H1 (cell line): Measurements from ENCODE around the gene UIMC1. TPM values are rescaled to one million over a fixed set of nuclear protein-coding genes. Genes with fewer than 3 reads are reported as not detected.

Experiments used
- CTCF ChIA-PET: fragments of 300-600 bp; sonication (Branson Sonifier 250); formaldehyde crosslinking; loops from one replicate; lab custom pipeline; 2021; ENCODE audit not compliant: partially characterized antibody; lab: Charles Lee
- POLR2A ChIA-PET: fragments of 300-600 bp; sonication (Branson Sonifier 250); formaldehyde crosslinking; loops from one replicate; lab custom pipeline; 2021; ENCODE audit warnings: inconsistent platforms; ENCODE audit not compliant: partially characterized antibody; lab: Charles Lee
- DNase-seq, 2 experiments: peaks; one replicate each; pipeline versions ENCODE4 v3.0.0 to v3.0.0-alpha.2; 2010 to 2022; ENCODE audit warnings: low spot score in 2 of 2, low read depth in 1 of 2, mixed read lengths in 1 of 2
- FAIRE-seq: peaks from 2 replicates; lab custom pipeline; 2011; peaks lifted over from hg19 to GRCh38; lab: Jason Lieb, UNC
- H2AFZ ChIP-seq: 2 replicates; pipeline ENCODE4 v1.8.1; 2012; ENCODE audit warnings: low read length, inconsistent platforms
- H2AK5ac ChIP-seq: 2 replicates; pipeline ENCODE4 v1.6.1; 2013; ENCODE audit warnings: low read depth, low read length
- H2BK120ac ChIP-seq: replicated peaks from 2 replicates; pipeline ENCODE3; 2013; ENCODE audit warnings: low read depth, low read length, inconsistent platforms
- H2BK12ac ChIP-seq: 2 replicates; pipeline ENCODE4 v1.6.1; 2013; ENCODE audit warnings: low read depth, low read length
- H2BK15ac ChIP-seq: 2 replicates; pipeline ENCODE4 v1.6.1; 2013; ENCODE audit warnings: low read length
- H2BK20ac ChIP-seq: 2 replicates; pipeline ENCODE4 v1.6.1; 2013; ENCODE audit warnings: low read length
- H2BK5ac ChIP-seq: 2 replicates; pipeline ENCODE4 v1.6.1; 2013; ENCODE audit warnings: low read depth, low read length
- H3K14ac ChIP-seq: 2 replicates; pipeline ENCODE4 v1.6.1; 2013; ENCODE audit warnings: inconsistent platforms; ENCODE audit not compliant: insufficient read length
- H3K18ac ChIP-seq: 2 replicates; pipeline ENCODE4 v1.6.1; 2013; ENCODE audit warnings: low read length; ENCODE audit errors: extremely low read depth
- H3K23ac ChIP-seq: 2 replicates; pipeline ENCODE4 v1.6.1; 2013; ENCODE audit warnings: inconsistent platforms; ENCODE audit not compliant: insufficient read length
- H3K23me2 ChIP-seq: 2 replicates; pipeline ENCODE4 v1.6.1; 2013; ENCODE audit warnings: low read depth, low read length
- H3K27ac ChIP-seq: 2 replicates; pipeline ENCODE4 v1.6.1; 2011; ENCODE audit warnings: low read depth, low read length, inconsistent platforms
- H3K27me3 ChIP-seq, 4 experiments: replicated peaks in 1 of 4; 1 replicate in 1 of 4; 2 replicates in 3 of 4; pipeline versions ENCODE4 v1.6.1 to v1.8.1; 2011 to 2013; ENCODE audit warnings: low read length in 3 of 4, mild to moderate bottlenecking in 3 of 4, inconsistent platforms in 2 of 4, mixed read lengths in 2 of 4, moderate library complexity in 1 of 4; ENCODE audit not compliant: control insufficient read depth in 3 of 4, insufficient read depth in 3 of 4; ENCODE audit errors: extremely low read depth in 1 of 4
- H3K36me3 ChIP-seq, 4 experiments: 2 replicates each; pipeline versions ENCODE4 v1.6.1 to v1.8.1; 2011 to 2013; ENCODE audit warnings: mild to moderate bottlenecking in 4 of 4, low read length in 3 of 4, moderate library complexity in 2 of 4, control low read depth in 1 of 4, inconsistent platforms in 1 of 4; ENCODE audit not compliant: insufficient read depth in 4 of 4, control insufficient read depth in 2 of 4
- H3K4ac ChIP-seq: replicated peaks from 2 replicates; pipeline ENCODE3; 2013; ENCODE audit warnings: low read length, low read depth, mixed read lengths, inconsistent platforms; ENCODE audit not compliant: insufficient read length
- H3K4me1 ChIP-seq, 4 experiments: replicated peaks in 1 of 4; 1 replicate in 1 of 4; 2 replicates in 3 of 4; pipeline versions ENCODE4 v1.6.1 to v1.8.1; 2011 to 2013; ENCODE audit warnings: low read length in 3 of 4, inconsistent platforms in 2 of 4, mixed read lengths in 1 of 4; ENCODE audit not compliant: insufficient read depth in 4 of 4, control insufficient read depth in 3 of 4
- H3K4me2 ChIP-seq, 2 experiments: 2 replicates each; pipeline versions ENCODE4 v1.6.1 to v1.8.1; 2011 to 2013; ENCODE audit warnings: low read depth in 2 of 2, low read length in 2 of 2, control low read depth in 1 of 2, inconsistent platforms in 1 of 2, mild to moderate bottlenecking in 1 of 2; ENCODE audit not compliant: insufficient read depth in 1 of 2
- H3K4me3 ChIP-seq, 4 experiments: fragments of 200-600, 300-600 bp in 1 of 4; sonication (generic), shearing (Covaris generic), sonication (Bioruptor Twin) in 1 of 4; 2 replicates each; pipeline versions ENCODE4 v1.5.1 to v1.8.1; 2011 to 2016; ENCODE audit warnings: low read length in 4 of 4, low read depth in 3 of 4, control low read depth in 2 of 4, inconsistent platforms in 2 of 4, mild to moderate bottlenecking in 2 of 4, mixed read lengths in 1 of 4, moderate library complexity in 1 of 4; ENCODE audit not compliant: insufficient read depth in 2 of 4; ENCODE audit errors: extremely low read depth in 1 of 4
- H3K56ac ChIP-seq: replicated peaks from 2 replicates; pipeline ENCODE3; 2013; ENCODE audit warnings: low read depth, mild to moderate bottlenecking, mixed read lengths, low read length, inconsistent platforms; ENCODE audit not compliant: insufficient read length
- H3K79me1 ChIP-seq: 2 replicates; pipeline ENCODE4 v1.6.1; 2013; ENCODE audit warnings: low read depth, low read length, control low read depth
- H3K79me2 ChIP-seq, 2 experiments: 2 replicates each; pipeline versions ENCODE4 v1.6.1 to v1.8.1; 2012 to 2013; ENCODE audit warnings: low read length in 2 of 2, mild to moderate bottlenecking in 2 of 2, inconsistent platforms in 1 of 2; ENCODE audit not compliant: insufficient read depth in 2 of 2, control insufficient read depth in 1 of 2
- H3K9ac ChIP-seq, 4 experiments: replicated peaks in 1 of 4; 1 replicate in 1 of 4; 2 replicates in 3 of 4; pipeline versions ENCODE4 v1.6.1 to v1.8.1; 2011 to 2013; ENCODE audit warnings: low read depth in 3 of 4, low read length in 3 of 4, control low read depth in 2 of 4, mild to moderate bottlenecking in 2 of 4, moderate library complexity in 2 of 4, inconsistent platforms in 1 of 4; ENCODE audit errors: extremely low read depth in 1 of 4
- H3K9me3 ChIP-seq, 2 experiments: 2 replicates each; pipeline versions ENCODE4 v1.6.1 to v1.8.1; 2012 to 2013; ENCODE audit warnings: mild to moderate bottlenecking in 2 of 2, moderate library complexity in 2 of 2, control low read depth in 1 of 2, inconsistent platforms in 1 of 2, low read depth in 1 of 2, low read length in 1 of 2, mixed read lengths in 1 of 2; ENCODE audit not compliant: insufficient read depth in 2 of 2
- H4K20me1 ChIP-seq, 2 experiments: replicated peaks in 1 of 2; 2 replicates each; pipeline versions ENCODE3 to v1.8.1; 2011 to 2013; ENCODE audit warnings: inconsistent platforms in 2 of 2, low read length in 2 of 2, mild to moderate bottlenecking in 1 of 2; ENCODE audit not compliant: insufficient read depth in 2 of 2, control insufficient read depth in 1 of 2
- H4K5ac ChIP-seq: 2 replicates; pipeline ENCODE4 v1.6.1; 2013; ENCODE audit warnings: low read length, low read depth, mixed read lengths, inconsistent platforms; ENCODE audit not compliant: insufficient read length
- H4K8ac ChIP-seq: 2 replicates; pipeline ENCODE4 v1.8.0; 2013; ENCODE audit warnings: mild to moderate bottlenecking, moderate library complexity, low read length, inconsistent platforms; ENCODE audit not compliant: insufficient read depth; ENCODE audit errors: extremely low read depth
- H4K91ac ChIP-seq: replicated peaks from 2 replicates; pipeline ENCODE3; 2013; ENCODE audit warnings: low read length, mixed read lengths, inconsistent platforms; ENCODE audit not compliant: insufficient read length
- KDM1A ChIP-seq: fragments of 200-600, 300-600 bp; sonication (generic); IDR thresholded peaks from 2 replicates; pipeline ENCODE4 v1.7.1; 2016; ENCODE audit warnings: mild to moderate bottlenecking, low read length, borderline replicate concordance
- MAFK ChIP-seq: IDR thresholded peaks from 2 replicates; pipeline ENCODE4 v1.6.1; 2012; ENCODE audit warnings: low read depth, mild to moderate bottlenecking, improper control_type of control experiment, low read length
- RAD21 ChIP-seq, 2 experiments: IDR thresholded peaks in 1 of 2; conservative IDR thresholded peaks in 1 of 2; 2 replicates each; pipeline ENCODE4 v1.6.1; 2011; ENCODE audit warnings: low read depth in 2 of 2, low read length in 2 of 2, improper control_type of control experiment in 1 of 2, inconsistent platforms in 1 of 2, mild to moderate bottlenecking in 1 of 2, moderate library complexity in 1 of 2
- SRF ChIP-seq: IDR thresholded peaks from 2 replicates; pipeline ENCODE4 v1.6.1; 2011; ENCODE audit warnings: mild to moderate bottlenecking, low read depth, low read length, moderate library complexity
- WGBS, 2 experiments: shearing (Covaris generic) in 1 of 2; methylation state at CpG; one replicate each; pipeline versions ENCODE4 v1.1.6 to v1.1.7; 2013 to 2015; ENCODE audit warnings: low lambda C conversion rate in 2 of 2, mixed read lengths in 2 of 2, inconsistent platforms in 1 of 2, low coverage in 1 of 2, missing lambda C conversion rate in 1 of 2; ENCODE audit not compliant: insufficient replicate concordance in 2 of 2, insufficient coverage in 1 of 2, insufficient read length in 1 of 2; ENCODE audit errors: extremely low coverage in 1 of 2, missing lambda C conversion rate in 1 of 2; 5-methylcytosine and 5-hydroxymethylcytosine counted together
- polyA plus RNA-seq, 7 experiments: library from polyadenylated mRNA; depleted of rRNA in 3 of 7; stranded (reverse) in 5 of 7; unstranded in 2 of 7; fragments of >200 nt in 5 of 7; fragments of 200-250 nt in 2 of 7; gene quantifications; 1 replicate in 5 of 7; 2 replicates in 1 of 7; 4 replicates in 1 of 7; pipeline versions ENCODE4 v1.2.1 to v1.2.3, GENCODE V29; 2011 to 2013; ENCODE audit warnings: missing spikeins in 2 of 7, mixed read lengths in 2 of 7
- total RNA-seq: library from RNA; stranded (reverse); fragmentation: NEBNext Ultra II Directional; extraction: Animal tissue kit (Norgen Biotek cat#: 25700); gene quantifications from 2 replicates; pipeline ENCODE4 v1.2.1, GENCODE V29; 2021
- TF ChIP-seq, protein P1 (sequence below): IDR thresholded peaks from 2 replicates; pipeline ENCODE4 v1.6.1; 2012; ENCODE audit warnings: inconsistent platforms

Gene UIMC1
- total and polyA plus RNA-seq, 2 of the 8 experiments (the other 6 are each of a cell fraction or from before 2014, with no cell fraction given): 12.8 to 43.7 TPM

- FAIRE-seq: no peak
Observed at GRCh38 chr5:177024559-177024958, 18.0 kb upstream of the UIMC1 start.

More at GRCh38 chr5:177024559-177024958, 18.0 kb upstream of the UIMC1 start:
- Histone ChIP-seq H3K23me2 (peaks cover 7% of the 10 kb centered on the region; the same call in 1 of the 2 replicates), H2BK5ac (no peak overlapping the region), H3K9me3 (no peaks in the 10 kb centered on the region), H4K91ac (no peak overlapping the region), H4K20me1 (peaks cover 0 to 1% of the 10 kb centered on the region in 2 experiments), H3K56ac (no peak overlapping the region), H2AK5ac (no peak overlapping the region), H2BK15ac (no peak overlapping the region), H2AFZ (no peak overlapping the region), H4K5ac (no peak overlapping the region), H4K8ac (no peak overlapping the region), H3K4me3 (no peak overlapping the region), H2BK20ac (no peak overlapping the region), H3K18ac (no peak overlapping the region), H3K27ac (no peak overlapping the region), H2BK12ac (no peak overlapping the region), H3K14ac (no peak overlapping the region), H3K9ac (no peak overlapping the region), H3K23ac (no peak overlapping the region), H3K4ac (no peak overlapping the region), H3K36me3 (peaks cover 0 to 9% (median 2%) of the 10 kb centered on the region in 4 experiments; a peak in 3 of 8 replicates), H3K27me3 (no peaks in the 10 kb centered on the region), H3K79me1 (0 out of 2 replicates have a peak, but pooled peaks cover 4% of the 10 kb centered on the region), H2BK120ac (no peak overlapping the region), H3K4me2 (no peak overlapping the region), H3K4me1 (peaks cover 0 to 4% (median 0%) of the 10 kb centered on the region in 4 experiments; a peak in 3 of 7 replicates), H3K79me2 (peaks cover 0 to 28% of the 10 kb centered on the region in 2 experiments; a peak in 2 of 4 replicates)
- ChIA-PET POLR2A (interaction anchor here (1.3 kb wide), 1 partner anchor 18 kb away, joined by 6 read pairs; the partner anchor contains the start of gene UIMC1), CTCF (interaction anchor here (1.0 kb wide), 1 partner anchor 13 kb away, joined by 3 read pairs; no protein-coding TSS in a partner anchor)
- 93% methylated on average over 1 of the region's 1 CpG; no CpG with 5 or more reads in 1 of the 2 experiments for WGBS, 2 experiments
- TF ChIP-seq RAD21 (IDR thresholded peaks at IDR 0.05 in 1 of 2, conservative IDR thresholded peaks at IDR 0.05 in 1 of 2; ENCODE audit: low read depth in 2 of 2, low read length in 2 of 2): no peak
- TF ChIP-seq KDM1A: no peak
- TF ChIP-seq SRF: no peak
- TF ChIP-seq, protein P1, sequence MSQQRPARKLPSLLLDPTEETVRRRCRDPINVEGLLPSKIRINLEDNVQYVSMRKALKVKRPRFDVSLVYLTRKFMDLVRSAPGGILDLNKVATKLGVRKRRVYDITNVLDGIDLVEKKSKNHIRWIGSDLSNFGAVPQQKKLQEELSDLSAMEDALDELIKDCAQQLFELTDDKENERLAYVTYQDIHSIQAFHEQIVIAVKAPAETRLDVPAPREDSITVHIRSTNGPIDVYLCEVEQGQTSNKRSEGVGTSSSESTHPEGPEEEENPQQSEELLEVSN: no peak
- no peak for TF ChIP-seq MAFK
- no peak for DNase-seq
